Stimulated activated naive CD4-positive, alpha-beta T cell treated with Interleukin-2 at 50 U/mL for 16 hours (primary cell): ENCODE data around the gene FHIT.
"Not testable (repeated sequence)": the region's sequence is repeated elsewhere in the genome, so short reads cannot be mapped to it uniquely, and the experiment has no call there.

Experiments used
- DNase-seq: peaks from one replicate; lab custom pipeline; 2025; lab: John Stamatoyannopoulos, UW

FHIT gene

GRCh38 chr3:60919296-60919695, 332.0 kb downstream of the FHIT start:
- no peak for DNase-seq

DNA sequence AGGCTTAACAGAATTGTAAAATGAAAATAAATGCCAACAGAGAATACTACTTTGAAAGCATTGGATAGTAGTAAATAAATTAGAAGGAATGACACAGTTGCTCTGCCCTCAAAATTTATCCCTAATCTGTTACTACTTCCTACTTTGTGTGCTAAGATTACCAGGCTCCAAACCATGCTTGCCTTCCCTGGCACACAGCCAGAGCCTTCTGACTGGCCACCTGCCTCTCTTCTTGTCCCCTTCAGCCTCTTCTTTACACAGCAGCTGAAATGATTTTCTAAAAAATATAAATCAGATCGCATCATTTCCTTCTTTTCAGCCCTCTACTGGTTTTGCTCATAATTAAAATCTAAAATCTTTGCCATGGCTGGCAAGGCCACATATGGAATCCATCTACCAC, 334.1 kb downstream of the FHIT start:
- DNase-seq = no peak

DNA sequence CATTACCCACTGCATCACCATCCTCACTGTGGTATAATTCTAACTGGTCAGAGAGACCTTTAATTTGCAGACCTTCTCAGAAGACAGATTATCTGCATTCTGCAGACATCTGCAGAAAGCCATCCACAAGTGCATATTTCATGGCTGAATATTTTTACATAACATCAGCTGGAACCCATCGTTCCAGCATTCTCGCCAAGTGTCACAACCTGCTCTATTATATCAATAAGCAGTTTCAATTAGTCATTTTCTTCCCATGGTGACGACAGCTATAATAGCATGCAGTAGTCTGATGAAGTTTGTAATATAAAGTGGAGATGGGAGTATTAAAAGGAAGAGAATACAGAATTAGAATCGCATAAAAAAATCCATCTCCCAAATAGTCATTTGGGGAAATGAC, 334.7 kb downstream of the FHIT start:
- no peak for DNase-seq

GRCh38 chr3:60913474-60913873, 337.8 kb downstream of the FHIT start:
- DNase-seq = no peak

GRCh38 chr3:60912876-60913275, 338.4 kb downstream of the FHIT start:
- DNase-seq = no peak

- no peak for DNase-seq
These were observed 339.1 kb downstream of the FHIT start for GRCh38 chr3:60912142-60912541.

DNA sequence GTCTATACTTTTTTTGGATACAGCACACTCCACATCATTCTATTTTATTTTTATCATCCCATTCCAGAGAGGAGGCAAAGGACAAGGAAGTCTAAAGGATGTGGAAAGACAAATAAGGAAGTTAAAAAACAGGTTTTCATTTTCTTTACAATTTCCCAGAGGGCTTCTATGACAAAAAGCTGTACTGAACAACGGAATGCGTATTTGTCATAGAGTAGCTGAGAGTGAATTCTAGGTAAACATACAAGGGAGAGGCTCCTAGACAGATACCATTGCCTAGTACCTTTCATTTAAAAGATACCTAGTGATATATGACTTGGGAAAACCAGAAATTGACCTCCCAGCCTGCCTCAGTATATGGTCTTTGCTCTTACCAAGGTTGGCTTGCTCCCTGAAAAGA, 341.7 kb downstream of the FHIT start:
- DNase-seq = no peak

DNA sequence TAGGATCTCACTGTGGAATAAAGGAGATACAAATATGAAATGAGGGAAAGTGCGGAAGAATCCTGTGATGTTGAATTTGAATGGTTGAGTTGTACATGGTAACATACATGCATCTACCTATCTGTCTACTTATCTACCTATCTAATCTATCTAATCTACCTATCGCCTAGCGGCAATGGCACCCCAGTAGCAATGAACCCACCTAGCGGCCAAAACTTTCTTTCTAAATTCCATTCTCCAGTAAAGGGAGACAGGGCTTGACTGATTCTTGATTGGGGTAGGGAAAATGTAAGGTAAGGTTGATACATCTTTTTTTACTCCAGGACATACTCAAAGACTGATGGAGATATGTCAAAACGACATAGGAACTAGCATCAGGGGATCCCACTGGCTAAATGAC, 345.0 kb downstream of the FHIT start:
- no peak for DNase-seq

DNA sequence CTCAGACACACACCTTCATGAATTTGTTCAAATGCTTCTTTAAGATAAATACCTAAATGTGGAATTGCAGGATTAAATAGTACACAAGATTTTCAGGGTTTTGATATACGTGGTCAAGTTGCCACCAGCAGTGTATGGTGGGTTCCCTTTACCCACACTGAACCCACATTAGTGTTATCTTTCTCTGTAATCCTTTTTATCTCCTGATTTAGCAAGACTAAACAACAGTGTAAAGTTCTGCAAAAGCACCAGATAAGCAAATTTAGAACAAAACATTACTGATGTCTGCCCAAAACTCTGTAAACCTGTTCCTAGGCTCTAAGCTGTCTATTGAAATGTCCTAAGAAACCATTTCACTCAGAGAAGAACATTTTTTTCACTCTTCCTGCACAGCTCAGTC, 352.9 kb downstream of the FHIT start:
- no peak for DNase-seq

DNA sequence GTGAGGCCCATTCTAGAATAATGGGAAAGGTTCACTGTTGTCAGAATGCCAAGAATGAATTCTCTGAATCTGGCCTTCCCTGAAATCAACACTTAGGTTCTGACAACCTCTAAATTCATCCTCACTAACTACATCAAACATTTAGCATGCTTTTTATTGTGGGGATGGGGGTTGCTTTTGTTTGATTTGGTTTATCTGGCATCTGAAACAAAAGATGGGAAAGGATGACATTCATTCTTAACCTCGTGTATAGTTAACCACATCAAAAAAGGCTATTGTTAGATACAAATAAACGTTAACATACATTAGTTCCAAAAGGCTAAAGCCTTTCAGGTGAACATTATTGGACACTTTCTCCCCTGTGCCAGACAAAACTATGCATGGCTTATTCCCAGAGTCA, 357.3 kb downstream of the FHIT start:
- DNase-seq = no peak

DNA sequence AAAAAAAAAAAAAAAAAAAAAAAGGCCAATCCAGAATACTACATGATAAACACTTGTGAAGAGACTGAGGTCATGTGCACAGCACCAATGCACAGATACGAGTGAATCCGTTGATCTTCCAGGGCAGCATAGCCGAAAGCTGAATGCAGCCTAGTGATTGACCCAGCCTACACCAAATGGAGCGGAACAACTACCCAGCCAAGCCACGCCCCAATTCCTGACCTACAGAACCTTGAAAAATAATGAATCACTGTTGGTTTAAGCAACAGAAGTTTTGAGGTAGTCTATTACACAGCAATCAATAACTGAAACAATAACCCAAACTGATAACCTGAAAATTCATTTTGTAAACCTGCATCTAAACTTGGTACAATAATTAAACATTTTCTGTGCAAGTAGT, 361.0 kb downstream of the FHIT start:
- DNase-seq = no peak

DNA sequence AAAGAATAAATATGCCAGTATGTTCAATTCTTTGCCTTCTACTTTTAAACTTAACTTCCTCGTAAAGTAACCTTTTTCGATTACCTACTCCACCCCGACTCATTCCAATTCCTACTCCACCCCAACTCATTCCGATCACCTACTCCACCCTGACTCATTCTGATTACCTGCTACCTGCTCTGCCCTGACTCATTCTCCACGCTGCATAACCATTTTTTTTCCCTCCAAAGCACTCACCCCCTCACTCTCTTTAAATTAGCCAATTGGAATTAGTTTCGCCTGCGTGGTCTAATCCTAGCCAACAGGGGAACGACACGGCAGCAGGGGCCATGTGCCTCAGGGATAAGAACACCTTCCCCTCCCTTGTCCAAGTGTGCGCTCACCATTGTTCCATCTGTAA, 362.3 kb downstream of the FHIT start:
- not testable (repeated sequence) for DNase-seq

DNA sequence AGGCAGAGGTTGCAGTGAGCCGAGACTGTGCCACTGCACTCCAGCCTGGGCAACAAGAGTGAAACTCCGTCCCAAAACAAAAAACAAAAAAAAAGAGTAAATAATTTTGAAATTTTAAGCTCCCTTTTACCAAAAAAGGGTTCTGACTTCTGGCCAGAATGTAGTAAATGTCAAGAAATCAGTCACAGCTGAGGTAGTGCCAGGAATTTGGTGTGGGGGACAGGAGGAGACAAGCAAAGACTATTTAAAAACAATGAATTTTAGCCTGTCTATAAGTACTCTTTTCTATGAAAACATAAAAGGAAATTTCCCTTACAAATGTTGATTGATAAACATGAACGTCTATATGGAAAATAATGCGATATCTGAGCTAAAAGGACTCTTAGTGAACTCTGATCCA, 363.7 kb downstream of the FHIT start:
- no peak for DNase-seq

GRCh38 chr3:60886518-60886917, 364.7 kb downstream of the FHIT start:
- DNase-seq = no peak

- DNase-seq = no peak
These were observed 367.2 kb downstream of the FHIT start for GRCh38 chr3:60884005-60884404.

DNA sequence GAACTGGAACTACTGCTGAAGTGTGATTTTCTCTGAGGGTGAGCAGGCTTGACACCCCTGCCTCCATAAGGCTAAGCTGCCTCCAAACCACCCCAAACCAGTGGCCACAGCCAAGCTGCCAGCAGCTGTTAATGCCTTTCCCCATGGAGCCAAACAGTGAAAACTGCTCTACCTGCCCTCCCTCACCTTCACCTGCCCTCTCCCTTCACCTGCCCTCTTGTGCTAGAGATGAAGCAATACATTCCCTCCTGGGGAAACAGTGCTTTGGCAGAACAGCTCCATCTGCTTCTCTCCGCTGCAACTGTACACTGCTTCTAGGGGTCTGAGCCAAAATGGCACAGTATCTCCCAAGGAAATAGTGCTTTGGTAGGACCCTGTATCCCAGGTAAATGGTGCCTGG, 374.1 kb downstream of the FHIT start:
- DNase-seq = no peak

GRCh38 chr3:60870396-60870795, 380.9 kb downstream of the FHIT start:
- DNase-seq = no peak

DNA sequence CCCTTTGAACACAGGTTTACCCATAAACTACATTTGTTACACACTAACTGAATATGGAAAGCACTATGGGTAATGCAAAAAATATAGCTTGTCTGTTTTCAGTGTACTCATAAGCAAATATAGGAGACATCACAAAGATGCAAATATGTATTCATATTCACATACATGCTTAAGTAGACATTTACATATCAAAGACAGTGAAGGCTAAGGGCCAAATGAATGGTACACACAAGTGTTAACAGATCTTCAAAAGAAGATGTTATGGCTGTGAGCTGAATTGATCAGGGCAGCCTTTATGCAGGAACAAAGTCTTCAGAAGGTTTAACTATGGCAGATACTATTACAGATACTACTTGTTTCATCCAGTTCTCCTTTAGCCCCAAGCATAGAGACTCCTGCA, 384.1 kb downstream of the FHIT start:
- no peak for DNase-seq

DNA sequence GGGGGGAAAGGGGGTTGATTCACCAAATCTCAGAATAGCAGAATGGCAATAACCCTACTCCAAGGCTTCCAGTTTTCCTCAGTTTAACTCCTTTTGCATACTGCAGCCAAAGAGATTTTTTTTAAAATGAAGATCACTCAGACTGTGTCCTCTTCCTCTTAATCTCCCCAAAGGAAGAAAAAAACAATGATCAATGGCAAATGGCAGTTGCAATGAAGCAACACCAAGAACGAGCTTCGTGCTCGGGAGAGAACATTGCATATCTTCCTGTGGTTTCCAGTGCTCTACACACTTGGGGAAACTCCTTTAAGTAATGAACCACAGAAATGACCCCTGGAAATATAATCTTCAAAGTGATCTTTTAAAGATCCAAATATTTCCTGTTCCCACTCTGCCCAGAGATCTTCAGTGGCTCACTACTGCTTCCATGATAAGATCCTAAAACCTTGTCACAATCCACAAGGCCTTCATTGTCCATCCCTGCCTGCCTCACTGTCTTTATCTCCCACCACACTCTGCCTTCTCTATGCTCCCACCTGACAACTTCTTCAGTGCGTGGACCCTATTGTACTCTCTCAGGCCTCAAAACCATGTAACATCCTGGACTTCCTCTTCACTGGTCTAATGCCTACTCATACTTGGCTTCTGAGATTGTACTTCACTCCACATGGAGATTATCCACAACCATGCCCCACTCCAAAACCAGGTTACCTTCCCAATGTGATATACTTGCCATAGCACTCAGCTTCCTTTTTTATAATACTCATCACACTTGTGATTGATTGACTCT, 394.8 kb downstream of the FHIT start:
- DNase-seq = no peak

GRCh38 chr3:60855250-60855649, 396.0 kb downstream of the FHIT start:
- no peak for DNase-seq

DNA sequence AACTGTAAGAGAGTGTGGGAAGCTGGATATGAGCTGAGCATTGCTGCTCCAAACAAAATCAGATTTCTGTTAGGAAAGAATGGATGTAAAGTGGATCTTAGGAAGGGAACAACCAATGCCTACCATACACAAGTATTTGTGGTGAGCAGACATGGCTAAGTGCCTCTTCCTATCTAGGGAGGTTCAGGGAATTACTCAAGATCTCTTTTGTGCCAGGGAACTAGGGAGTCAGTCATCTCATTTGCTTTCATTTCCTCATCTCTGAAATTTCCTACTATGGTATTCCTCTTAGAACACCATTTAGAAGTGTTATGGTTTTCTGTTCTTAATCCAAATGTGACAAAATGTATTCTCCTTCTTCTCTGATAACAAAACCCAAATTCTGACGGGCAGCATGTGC, 396.5 kb downstream of the FHIT start:
- DNase-seq = no peak

- DNase-seq = no peak
These were observed 403.5 kb downstream of the FHIT start for GRCh38 chr3:60847791-60848190.

- no peak for DNase-seq
These were observed 407.0 kb downstream of the FHIT start for GRCh38 chr3:60844256-60844655.

DNA sequence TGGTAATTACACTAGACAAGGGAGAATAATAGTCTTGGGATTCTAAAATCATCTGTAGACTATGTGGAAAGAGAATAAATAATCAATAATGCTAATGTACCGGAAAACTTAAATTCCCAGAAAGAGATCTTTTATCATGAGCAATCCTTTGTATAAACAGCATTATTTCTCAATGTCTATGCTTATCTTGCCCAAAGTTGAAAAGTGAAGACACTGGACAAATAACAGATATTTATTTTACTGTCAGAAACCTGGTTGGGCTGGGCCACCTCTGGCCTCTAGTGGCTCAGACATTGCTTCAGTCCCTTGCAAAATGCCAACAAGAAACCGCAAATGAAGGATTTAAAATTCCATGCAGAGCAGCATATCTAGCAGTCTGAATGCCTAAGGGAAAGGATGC, 409.9 kb downstream of the FHIT start:
- no peak for DNase-seq
